Transverse colon (tissue), 4 donors: ENCODE data around the gene TEX55.

Source experiments
- CTCF ChIP-seq, 5 experiments: fragments of 200-600 bp in 3 of 5; fragments of 450-650 bp in 2 of 5; sonication (generic) in 3 of 5; IDR thresholded peaks; 1 replicate in 2 of 5; 2 replicates in 3 of 5; pipeline ENCODE4 v1.5.1; 2016 to 2017; ENCODE audit warnings: antibody characterized with exemption in 5 of 5, inconsistent platforms in 3 of 5, mild to moderate bottlenecking in 2 of 5, moderate library complexity in 1 of 5
- EP300 ChIP-seq: sonication (generic); formaldehyde crosslinking; IDR thresholded peaks from one replicate; pipeline ENCODE4 v1.6.1; 2017; ENCODE audit warnings: antibody characterized with exemption, low read depth
- POLR2A ChIP-seq: fragments of 450-650 bp; IDR thresholded peaks from one replicate; pipeline ENCODE4 v1.6.1; 2016; ENCODE audit warnings: antibody characterized with exemption, mild to moderate bottlenecking, moderate library complexity
- POLR2AphosphoS5 ChIP-seq, 3 donors: sonication (generic); formaldehyde crosslinking; IDR thresholded peaks; one replicate each; pipeline ENCODE4 v1.6.1; 2016; ENCODE audit warnings: antibody characterized with exemption in 3 of 3

GRCh38 chr3:119145128-119145499, 851 bp upstream of the TEX55 start:
- TF ChIP-seq CTCF (IDR thresholded peaks at IDR 0.05) (no peak), POLR2AphosphoS5 (IDR thresholded peaks at IDR 0.05) (no peak), EP300 (no peak), POLR2A (no peak)
